Keratinocyte (primary cell): ENCODE data around the gene OR2AK2. TPM values are rescaled to one million over a fixed set of nuclear protein-coding genes. Genes with fewer than 3 reads are reported as not detected.

ENCODE experiments used
- DNase-seq: peaks from one replicate; pipeline ENCODE4 v3.0.0-alpha.2; 2011; ENCODE audit warnings: low read depth, missing footprints, low spot score
- FAIRE-seq: peaks from 2 replicates; lab custom pipeline; 2011; peaks lifted over from hg19 to GRCh38; lab: Jason Lieb, UNC
- H2AFZ ChIP-seq: 2 replicates; pipeline ENCODE4 v1.6.0; 2012; ENCODE audit warnings: low read length, control low read depth, inconsistent platforms; ENCODE audit not compliant: control insufficient read depth
- H3K27ac ChIP-seq: 2 replicates; pipeline ENCODE4 v1.5.1; 2011; ENCODE audit warnings: low read length; ENCODE audit not compliant: control insufficient read depth, insufficient read depth
- H3K27me3 ChIP-seq: 3 replicates; pipeline ENCODE4 v1.6.0; 2011; ENCODE audit warnings: low read length; ENCODE audit not compliant: control insufficient read depth, insufficient read depth; ENCODE audit errors: extremely low read depth
- H3K36me3 ChIP-seq, 2 experiments: 2 replicates in 1 of 2; 3 replicates in 1 of 2; pipeline ENCODE4 v1.5.1; 2011; ENCODE audit warnings: low read length in 2 of 2, mild to moderate bottlenecking in 1 of 2; ENCODE audit not compliant: control insufficient read depth in 2 of 2, insufficient read depth in 2 of 2; ENCODE audit errors: extremely low read depth in 1 of 2
- H3K4me1 ChIP-seq: 3 replicates; pipeline ENCODE4 v1.5.1; 2011; ENCODE audit warnings: low read length; ENCODE audit not compliant: control insufficient read depth, insufficient read depth; ENCODE audit errors: extremely low read depth
- H3K4me2 ChIP-seq: 3 replicates; pipeline ENCODE4 v1.6.0; 2011; ENCODE audit warnings: low read depth, low read length; ENCODE audit not compliant: control insufficient read depth, insufficient read depth; ENCODE audit errors: extremely low read depth
- H3K4me3 ChIP-seq, 3 experiments: fragments of 200-600 bp in 1 of 3; sonication (generic) in 1 of 3; 2 replicates in 2 of 3; 3 replicates in 1 of 3; pipeline ENCODE4 v1.5.1; 2011 to 2016; ENCODE audit warnings: low read length in 3 of 3, mild to moderate bottlenecking in 3 of 3, control low read depth in 2 of 3, inconsistent platforms in 1 of 3, low read depth in 1 of 3, mixed read lengths in 1 of 3, mixed run types in 1 of 3, moderate library complexity in 1 of 3; ENCODE audit not compliant: control insufficient read depth in 2 of 3, insufficient read depth in 2 of 3; ENCODE audit errors: extremely low read depth in 1 of 3
- H3K79me2 ChIP-seq: 2 replicates; pipeline ENCODE4 v1.6.0; 2012; ENCODE audit warnings: low read length; ENCODE audit not compliant: control insufficient read depth, insufficient read depth
- H3K9ac ChIP-seq: 3 replicates; pipeline ENCODE4 v1.6.0; 2011; ENCODE audit warnings: low read length; ENCODE audit not compliant: control insufficient read depth, insufficient read depth; ENCODE audit errors: extremely low read depth
- H3K9me1 ChIP-seq: 3 replicates; pipeline ENCODE4 v1.6.0; 2011; ENCODE audit warnings: low read length; ENCODE audit not compliant: control insufficient read depth, insufficient read depth; ENCODE audit errors: extremely low read depth
- H3K9me3 ChIP-seq: 2 replicates; pipeline ENCODE4 v1.5.1; 2012; ENCODE audit warnings: low read depth, low read length; ENCODE audit not compliant: control insufficient read depth
- H4K20me1 ChIP-seq: 3 replicates; pipeline ENCODE4 v1.6.0; 2011; ENCODE audit warnings: low read length; ENCODE audit not compliant: control insufficient read depth, insufficient read depth; ENCODE audit errors: extremely low read depth
- CTCF ChIP-seq, 3 experiments: IDR thresholded peaks in 1 of 3; conservative IDR thresholded peaks in 1 of 3; optimal IDR thresholded peaks in 1 of 3; 2 replicates in 2 of 3; 3 replicates in 1 of 3; pipeline versions ENCODE3 to v1.5.1; 2011; ENCODE audit warnings: low read length in 3 of 3, mild to moderate bottlenecking in 3 of 3, moderate library complexity in 2 of 3, control low read depth in 1 of 3, inconsistent platforms in 1 of 3; ENCODE audit not compliant: insufficient read depth in 2 of 3; ENCODE audit errors: extremely low read depth in 1 of 3
- EZH2 ChIP-seq: IDR thresholded peaks from one replicate; pipeline ENCODE4 v1.6.1; 2012; ENCODE audit warnings: inconsistent platforms, mild to moderate bottlenecking, low read length, moderate library complexity
- dilution Hi-C: fragments of 300-500 bp; cut with MboI; formaldehyde crosslinking; loops from one replicate; pipeline ENCODE4 v1.7.0; 2020; ENCODE audit warnings: low sequenced_read_pairs; ENCODE audit not compliant: extremely low pct_ligation_motif_present
- polyA plus RNA-seq, 5 experiments: library from polyadenylated mRNA; depleted of rRNA in 3 of 5; stranded (reverse) in 3 of 5; stranded (forward) in 1 of 5; unstranded in 1 of 5; fragments of >200 nt; gene quantifications; 1 replicate in 1 of 5; 2 replicates in 3 of 5; 3 replicates in 1 of 5; pipeline versions ENCODE4 v1.2.1 to v1.2.3, GENCODE V29; 2011 to 2012; ENCODE audit warnings: missing spikeins in 2 of 5, low read depth in 1 of 5, low replicate concordance in 1 of 5

OR2AK2 gene
- polyA plus RNA-seq, 1 donor (not counting 4 experiments of a cell fraction or from before 2014, with no cell fraction given), result not detected

GRCh38 chr1:247933989-247934388, 31.0 kb upstream of the OR2AK2 start:
- Histone ChIP-seq H3K4me3 (no peak overlapping the region), H3K79me2 (no peaks in the 10 kb centered on the region), H3K9me1 (no peaks in the 10 kb centered on the region), H2AFZ (no peak overlapping the region), H3K4me2 (no peak overlapping the region), H3K27ac (no peak overlapping the region), H3K9me3 (peaks cover 2% of the 10 kb centered on the region), H3K36me3 (no peaks in the 10 kb centered on the region), H3K4me1 (no peaks in the 10 kb centered on the region), H3K9ac (no peak overlapping the region), H3K27me3 (no peaks in the 10 kb centered on the region), H4K20me1 (no peaks in the 10 kb centered on the region)
- TF ChIP-seq EZH2, result no peak
- no peak for TF ChIP-seq CTCF (optimal IDR thresholded peaks at IDR 0.05 in 1 of 3, IDR thresholded peaks at IDR 0.05 in 1 of 3, conservative IDR thresholded peaks at IDR 0.05 in 1 of 3; ENCODE audit: extremely low read depth in 1 of 3, insufficient read depth in 2 of 3, low read length in 3 of 3)
- dilution Hi-C loops, result no loop called here
- no peak for DNase-seq
- no peak for FAIRE-seq

GRCh38 chr1:247935781-247936180, 29.3 kb upstream of the OR2AK2 start:
- Histone ChIP-seq H3K79me2 (no peaks in the 10 kb centered on the region), H2AFZ (no peak overlapping the region), H3K27me3 (no peaks in the 10 kb centered on the region), H4K20me1 (no peaks in the 10 kb centered on the region), H3K4me3 (no peak overlapping the region), H3K4me1 (no peaks in the 10 kb centered on the region), H3K27ac (no peak overlapping the region), H3K9me3 (peaks cover 2% of the 10 kb centered on the region), H3K36me3 (no peaks in the 10 kb centered on the region), H3K9ac (no peak overlapping the region), H3K9me1 (no peaks in the 10 kb centered on the region), H3K4me2 (no peak overlapping the region)
- dilution Hi-C loops, result no loop called here
- FAIRE-seq (no peak), DNase-seq (no peak)
- TF ChIP-seq EZH2 (no peak), CTCF (optimal IDR thresholded peaks at IDR 0.05 in 1 of 3, IDR thresholded peaks at IDR 0.05 in 1 of 3, conservative IDR thresholded peaks at IDR 0.05 in 1 of 3; ENCODE audit: extremely low read depth in 1 of 3, insufficient read depth in 2 of 3, low read length in 3 of 3) (no peak)
